ENCODE measurements around the gene MRPS14.

GRCh38 chr1:175009532-175009931 lies 13.7 kb downstream of the MRPS14 start:
- TF ChIP-seq CTCF (conservative IDR thresholded peaks at IDR 0.05 in 1 of 2, IDR thresholded peaks at IDR 0.05 in 1 of 2; ENCODE audit: low read depth in 1 of 2, low read length in 2 of 2) (no peak), EZH2 (IDR thresholded peaks at IDR 0.05; ENCODE audit: low read length, missing control alignments) (no peak)
